ENCODE results near the gene ITGA11.

DNA sequence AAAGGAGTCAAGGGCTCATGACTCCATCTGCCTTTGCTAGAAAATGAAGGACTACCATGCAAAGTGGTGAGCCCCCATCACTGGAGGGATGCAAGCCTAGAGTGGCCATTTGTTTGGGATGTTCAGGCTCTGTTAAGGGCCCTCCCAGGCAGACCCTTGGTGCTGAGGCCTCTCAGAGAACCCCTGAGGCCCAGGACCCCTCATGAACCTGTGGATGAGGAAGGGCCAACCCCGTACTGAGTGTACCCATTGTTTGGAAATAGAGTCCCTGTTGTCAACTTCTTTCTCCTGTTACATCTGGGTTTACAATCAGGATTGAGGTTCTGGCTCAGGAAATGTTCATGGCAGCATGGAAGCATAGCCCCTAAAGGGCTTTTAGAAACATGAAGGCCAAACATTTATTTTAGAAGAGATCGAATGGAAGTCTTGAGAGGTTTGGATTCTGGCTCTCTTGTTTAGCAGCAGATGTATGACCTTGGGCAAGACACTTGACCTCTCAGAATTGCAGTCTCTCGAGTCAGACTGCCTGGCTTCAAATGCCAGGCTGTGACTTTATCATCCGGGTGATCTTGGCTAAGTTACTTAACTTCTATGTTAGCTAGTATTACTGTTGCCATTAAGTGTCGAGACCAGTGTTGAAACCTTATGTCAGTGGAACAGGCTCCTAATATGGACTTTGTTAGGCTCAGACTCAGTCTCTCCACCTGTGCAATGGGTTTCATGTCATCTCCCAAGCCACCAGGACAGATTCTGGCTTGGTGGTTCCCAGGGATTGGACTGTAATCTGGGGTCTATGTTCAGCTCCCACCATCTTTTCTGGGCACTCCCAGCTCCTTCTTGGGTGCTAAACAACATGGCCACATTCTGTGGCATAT lies 12.4 kb downstream of the ITGA11 start:
- TF ChIP-seq, protein P1, sequence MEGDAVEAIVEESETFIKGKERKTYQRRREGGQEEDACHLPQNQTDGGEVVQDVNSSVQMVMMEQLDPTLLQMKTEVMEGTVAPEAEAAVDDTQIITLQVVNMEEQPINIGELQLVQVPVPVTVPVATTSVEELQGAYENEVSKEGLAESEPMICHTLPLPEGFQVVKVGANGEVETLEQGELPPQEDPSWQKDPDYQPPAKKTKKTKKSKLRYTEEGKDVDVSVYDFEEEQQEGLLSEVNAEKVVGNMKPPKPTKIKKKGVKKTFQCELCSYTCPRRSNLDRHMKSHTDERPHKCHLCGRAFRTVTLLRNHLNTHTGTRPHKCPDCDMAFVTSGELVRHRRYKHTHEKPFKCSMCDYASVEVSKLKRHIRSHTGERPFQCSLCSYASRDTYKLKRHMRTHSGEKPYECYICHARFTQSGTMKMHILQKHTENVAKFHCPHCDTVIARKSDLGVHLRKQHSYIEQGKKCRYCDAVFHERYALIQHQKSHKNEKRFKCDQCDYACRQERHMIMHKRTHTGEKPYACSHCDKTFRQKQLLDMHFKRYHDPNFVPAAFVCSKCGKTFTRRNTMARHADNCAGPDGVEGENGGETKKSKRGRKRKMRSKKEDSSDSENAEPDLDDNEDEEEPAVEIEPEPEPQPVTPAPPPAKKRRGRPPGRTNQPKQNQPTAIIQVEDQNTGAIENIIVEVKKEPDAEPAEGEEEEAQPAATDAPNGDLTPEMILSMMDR (conservative IDR thresholded peaks at IDR 0.05; ENCODE audit: low read length), result no peak
- no peak for TF ChIP-seq EZH2phosphoT487 (IDR thresholded peaks at IDR 0.05; ENCODE audit: borderline replicate concordance, low read depth, low read length)
